Trophoblast cell (in vitro differentiated cells and primary cell): ENCODE results near the gene VASN.

ENCODE experiments used
- DNase-seq, 2 donors: peaks; one replicate each; pipeline ENCODE4 v3.0.0-alpha.2; 2016
- H2AFZ ChIP-seq: 2 replicates; pipeline ENCODE4 v1.6.1; 2013; ENCODE audit warnings: low read length, moderate library complexity, mild to moderate bottlenecking; ENCODE audit not compliant: insufficient read depth, poor library complexity
- H2AK5ac ChIP-seq: 2 replicates; pipeline ENCODE4 v1.6.1; 2013; ENCODE audit warnings: mild to moderate bottlenecking, low read length
- H2BK120ac ChIP-seq: 2 replicates; pipeline ENCODE4 v1.6.1; 2013; ENCODE audit warnings: low read length, mild to moderate bottlenecking, moderate library complexity; ENCODE audit not compliant: insufficient read depth, poor library complexity
- H2BK12ac ChIP-seq: 2 replicates; pipeline ENCODE4 v1.6.1; 2013; ENCODE audit warnings: mild to moderate bottlenecking, low read length, moderate library complexity
- H2BK5ac ChIP-seq: 2 replicates; pipeline ENCODE4 v1.6.1; 2013; ENCODE audit warnings: low read length, low read depth, moderate library complexity, mild to moderate bottlenecking; ENCODE audit not compliant: poor library complexity
- H3K14ac ChIP-seq: 2 replicates; pipeline ENCODE4 v1.6.1; 2013; ENCODE audit warnings: mild to moderate bottlenecking, low read length
- H3K18ac ChIP-seq: 2 replicates; pipeline ENCODE4 v1.6.1; 2013; ENCODE audit warnings: mild to moderate bottlenecking, low read length
- H3K23ac ChIP-seq: 2 replicates; pipeline ENCODE4 v1.6.1; 2013; ENCODE audit warnings: low read length
- H3K27ac ChIP-seq: 2 replicates; pipeline ENCODE4 v1.5.1; 2013; ENCODE audit warnings: low read depth, mild to moderate bottlenecking, inconsistent platforms, low read length, moderate library complexity
- H3K27me3 ChIP-seq: 2 replicates; pipeline ENCODE4 v1.6.1; 2013; ENCODE audit warnings: inconsistent platforms, mild to moderate bottlenecking, low read length, moderate library complexity; ENCODE audit not compliant: insufficient read depth
- H3K36me3 ChIP-seq, 2 experiments: 1 replicate in 1 of 2; 2 replicates in 1 of 2; pipeline ENCODE4 v1.6.1; 2013; ENCODE audit warnings: low read length in 2 of 2, mild to moderate bottlenecking in 2 of 2, moderate library complexity in 1 of 2; ENCODE audit not compliant: insufficient read depth in 2 of 2, control insufficient read depth in 1 of 2
- H3K4ac ChIP-seq: 2 replicates; pipeline ENCODE4 v1.6.1; 2013; ENCODE audit warnings: low read depth, mild to moderate bottlenecking, low read length, moderate library complexity
- H3K4me1 ChIP-seq, 2 experiments: 1 replicate in 1 of 2; 2 replicates in 1 of 2; pipeline ENCODE4 v1.6.1; 2013; ENCODE audit warnings: low read length in 2 of 2, mild to moderate bottlenecking in 2 of 2, moderate library complexity in 1 of 2; ENCODE audit not compliant: insufficient read depth in 2 of 2, control insufficient read depth in 1 of 2
- H3K4me2 ChIP-seq: 2 replicates; pipeline ENCODE4 v1.6.1; 2013; ENCODE audit warnings: inconsistent platforms, mild to moderate bottlenecking, low read length, moderate library complexity
- H3K4me3 ChIP-seq: 2 replicates; pipeline ENCODE4 v1.5.1; 2013; ENCODE audit warnings: mild to moderate bottlenecking, low read depth, low read length, inconsistent platforms
- H3K79me1 ChIP-seq: one replicate; pipeline ENCODE4 v1.6.1; 2013; ENCODE audit warnings: low read length
- H3K79me2 ChIP-seq: 2 replicates; pipeline ENCODE4 v1.6.1; 2013; ENCODE audit warnings: low read length, mild to moderate bottlenecking; ENCODE audit not compliant: control insufficient read depth, insufficient read depth, poor library complexity
- H3K9ac ChIP-seq: 2 replicates; pipeline ENCODE4 v1.6.1; 2013; ENCODE audit warnings: mild to moderate bottlenecking, low read length
- H3K9me3 ChIP-seq: 2 replicates; pipeline ENCODE4 v1.6.1; 2013; ENCODE audit warnings: low read depth, mild to moderate bottlenecking, control low read depth, inconsistent platforms, low read length; ENCODE audit not compliant: insufficient read depth
- H4K12ac ChIP-seq: 2 replicates; pipeline ENCODE4 v1.6.1; 2013; ENCODE audit warnings: low read depth, mild to moderate bottlenecking, low read length, moderate library complexity
- H4K8ac ChIP-seq: 2 replicates; pipeline ENCODE4 v1.6.1; 2013; ENCODE audit warnings: low read depth, mild to moderate bottlenecking, low read length, moderate library complexity
- H4K91ac ChIP-seq: one replicate; pipeline ENCODE4 v1.6.1; 2013; ENCODE audit warnings: low read depth, mild to moderate bottlenecking, low read length, moderate library complexity
- WGBS: extraction: QIAGEN DNeasy Blood & Tissue Kit; methylation state at CpG from one replicate; pipeline ENCODE4 v1.1.7; 2013; ENCODE audit warnings: missing lambda C conversion rate; ENCODE audit not compliant: insufficient read length, insufficient coverage; ENCODE audit errors: extremely low coverage; 5-methylcytosine and 5-hydroxymethylcytosine counted together

Gene VASN

DNA sequence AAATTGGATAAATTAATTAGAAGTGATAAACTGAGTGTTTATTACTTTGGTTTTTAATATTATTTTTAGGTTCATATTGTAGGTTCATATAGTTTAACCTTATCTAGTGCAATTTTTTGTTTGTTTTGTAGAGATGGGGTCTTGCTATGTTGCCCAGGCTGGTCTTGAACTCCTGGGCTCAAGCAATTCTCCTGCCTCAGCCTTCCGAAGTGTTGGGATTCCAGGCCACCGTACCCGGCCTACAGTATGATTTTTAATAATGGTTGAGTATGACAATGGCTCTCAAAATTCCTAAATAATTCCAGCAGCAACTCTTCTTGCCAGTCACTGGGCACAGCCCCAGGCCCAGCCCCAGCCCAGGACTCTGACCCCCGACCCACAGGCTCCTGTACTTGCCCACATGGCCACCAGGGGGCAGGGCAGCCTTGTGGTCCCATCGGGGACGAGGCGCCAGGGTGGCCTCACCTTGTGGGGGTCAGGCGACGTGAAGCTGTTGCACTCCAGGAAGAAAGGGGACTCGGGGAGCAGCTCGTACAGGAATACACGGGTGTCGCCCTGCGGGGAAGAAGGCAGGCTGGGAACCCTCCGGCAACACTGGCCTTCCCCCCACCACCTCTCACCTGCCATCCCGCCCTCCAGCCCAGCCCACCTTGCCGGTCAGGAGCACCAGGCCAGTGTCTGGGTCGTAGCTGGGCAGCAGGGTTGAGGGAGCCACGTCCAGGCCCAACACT, 12.7 kb upstream of the VASN start:
- no peak overlapping the region for H3K4ac ChIP-seq
- no peak overlapping the region for H4K8ac ChIP-seq
- no peaks in the 10 kb centered on the region for H3K79me2 ChIP-seq
- H3K27me3 ChIP-seq, result no peaks in the 10 kb centered on the region
- H2AFZ ChIP-seq, result no peak overlapping the region
- H3K9me3 ChIP-seq, result peaks cover 2% of the 10 kb centered on the region
- no peak overlapping the region for H4K91ac ChIP-seq
- H3K4me2 ChIP-seq, result no peak overlapping the region
- no peak overlapping the region for H3K23ac ChIP-seq
- DNase-seq, result peak in 1 of 2 donors; percentile 70
- no peak overlapping the region for H2AK5ac ChIP-seq
- no peak overlapping the region for H2BK5ac ChIP-seq
- H2BK120ac ChIP-seq, result no peak overlapping the region
- H3K14ac ChIP-seq, result no peak overlapping the region
- no peak overlapping the region for H3K9ac ChIP-seq
- WGBS, result no CpG with 5 or more reads among the region's 19 CpGs
- H3K18ac ChIP-seq, result no peak overlapping the region
- no peak overlapping the region for H2BK12ac ChIP-seq
- H3K27ac ChIP-seq, result no peak overlapping the region
- no peak overlapping the region for H4K12ac ChIP-seq
- H3K4me1 ChIP-seq, result peaks cover 2 to 6% of the 10 kb centered on the region in 2 experiments
- no peaks in the 10 kb centered on the region for H3K79me1 ChIP-seq
- peaks cover 5 to 21% of the 10 kb centered on the region in 2 experiments for H3K36me3 ChIP-seq
- no peak overlapping the region for H3K4me3 ChIP-seq

DNA sequence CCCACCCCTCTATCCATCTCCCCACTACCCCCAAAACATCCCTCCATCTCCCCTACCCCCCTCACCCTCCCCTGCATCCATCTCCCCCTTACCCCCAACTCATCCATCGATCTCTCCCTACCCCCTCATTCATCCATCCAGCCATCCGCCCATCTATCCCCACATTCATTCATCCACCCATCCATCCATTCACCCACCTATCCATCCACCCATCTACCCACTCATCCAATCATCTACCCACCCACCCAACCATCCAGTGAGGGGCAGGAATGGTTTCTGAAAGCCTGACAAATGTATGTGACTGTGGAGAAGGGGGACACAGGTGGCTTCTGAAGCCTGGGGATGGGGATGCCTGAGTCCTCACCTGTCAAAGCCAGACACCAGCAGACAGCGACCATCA, 11.7 kb upstream of the VASN start:
- Histone ChIP-seq H3K18ac (no peak overlapping the region), H3K36me3 (peaks cover 10 to 25% of the 10 kb centered on the region in 2 experiments), H2AK5ac (no peak overlapping the region), H2BK5ac (no peak overlapping the region), H3K27me3 (no peaks in the 10 kb centered on the region), H3K4me3 (no peak overlapping the region), H3K4ac (no peak overlapping the region), H3K14ac (no peak overlapping the region), H2AFZ (no peak overlapping the region), H3K79me2 (no peaks in the 10 kb centered on the region), H3K9ac (no peak overlapping the region), H4K91ac (no peak overlapping the region), H3K27ac (no peak overlapping the region), H3K4me2 (no peak overlapping the region), H4K12ac (no peak overlapping the region), H2BK120ac (no peak overlapping the region), H3K9me3 (peaks cover 3% of the 10 kb centered on the region), H3K23ac (no peak overlapping the region), H3K4me1 (peaks cover 2 to 6% of the 10 kb centered on the region in 2 experiments), H4K8ac (no peak overlapping the region), H3K79me1 (no peaks in the 10 kb centered on the region), H2BK12ac (no peak overlapping the region)
- WGBS, result 100% methylated on average over 2 of the region's 3 CpGs
- DNase-seq, result no peak

DNA sequence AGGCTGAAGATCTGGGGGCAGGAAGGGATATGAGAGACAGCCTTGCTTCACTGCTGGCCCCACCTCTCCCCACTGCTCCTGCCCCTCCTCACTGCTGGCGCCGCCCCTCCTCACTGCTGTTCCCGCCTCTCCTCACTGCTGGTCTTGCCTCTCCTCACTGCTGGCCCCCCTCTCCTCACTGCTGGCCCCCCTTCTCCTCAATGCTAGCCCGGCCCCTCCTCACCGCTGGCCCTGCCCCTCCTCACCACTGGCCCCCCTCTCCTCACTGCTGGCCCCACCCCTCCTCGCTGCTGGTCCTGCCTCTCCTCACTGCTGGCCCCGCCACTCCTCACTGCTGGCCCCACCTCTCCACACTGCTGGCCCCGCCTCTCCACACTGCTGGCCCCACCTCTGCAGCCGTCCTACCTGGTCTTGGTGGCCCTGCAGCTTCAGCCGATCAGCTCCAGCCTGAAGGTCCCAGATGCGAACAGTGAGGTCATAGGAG, 11.1 kb upstream of the VASN start:
- Histone ChIP-seq H2AFZ (no peak overlapping the region), H2AK5ac (no peak overlapping the region), H4K91ac (peak overlapping the region; percentile 28), H2BK5ac (no peak overlapping the region), H2BK12ac (no peak overlapping the region), H3K14ac (no peak overlapping the region), H3K36me3 (peaks cover 7 to 26% of the 10 kb centered on the region in 2 experiments), H3K18ac (no peak overlapping the region), H3K4ac (no peak overlapping the region), H3K79me2 (no peaks in the 10 kb centered on the region), H4K8ac (no peak overlapping the region), H3K23ac (no peak overlapping the region), H3K27ac (no peak overlapping the region), H4K12ac (no peak overlapping the region), H3K79me1 (no peaks in the 10 kb centered on the region), H3K9ac (no peak overlapping the region), H3K9me3 (peaks cover 4% of the 10 kb centered on the region), H2BK120ac (no peak overlapping the region), H3K4me3 (no peak overlapping the region), H3K27me3 (no peaks in the 10 kb centered on the region), H3K4me2 (no peak overlapping the region), H3K4me1 (peaks cover 2 to 6% of the 10 kb centered on the region in 2 experiments)
- WGBS, result no CpG with 5 or more reads among the region's 11 CpGs
- peak in 1 of 2 donors; percentile 52 for DNase-seq

DNA sequence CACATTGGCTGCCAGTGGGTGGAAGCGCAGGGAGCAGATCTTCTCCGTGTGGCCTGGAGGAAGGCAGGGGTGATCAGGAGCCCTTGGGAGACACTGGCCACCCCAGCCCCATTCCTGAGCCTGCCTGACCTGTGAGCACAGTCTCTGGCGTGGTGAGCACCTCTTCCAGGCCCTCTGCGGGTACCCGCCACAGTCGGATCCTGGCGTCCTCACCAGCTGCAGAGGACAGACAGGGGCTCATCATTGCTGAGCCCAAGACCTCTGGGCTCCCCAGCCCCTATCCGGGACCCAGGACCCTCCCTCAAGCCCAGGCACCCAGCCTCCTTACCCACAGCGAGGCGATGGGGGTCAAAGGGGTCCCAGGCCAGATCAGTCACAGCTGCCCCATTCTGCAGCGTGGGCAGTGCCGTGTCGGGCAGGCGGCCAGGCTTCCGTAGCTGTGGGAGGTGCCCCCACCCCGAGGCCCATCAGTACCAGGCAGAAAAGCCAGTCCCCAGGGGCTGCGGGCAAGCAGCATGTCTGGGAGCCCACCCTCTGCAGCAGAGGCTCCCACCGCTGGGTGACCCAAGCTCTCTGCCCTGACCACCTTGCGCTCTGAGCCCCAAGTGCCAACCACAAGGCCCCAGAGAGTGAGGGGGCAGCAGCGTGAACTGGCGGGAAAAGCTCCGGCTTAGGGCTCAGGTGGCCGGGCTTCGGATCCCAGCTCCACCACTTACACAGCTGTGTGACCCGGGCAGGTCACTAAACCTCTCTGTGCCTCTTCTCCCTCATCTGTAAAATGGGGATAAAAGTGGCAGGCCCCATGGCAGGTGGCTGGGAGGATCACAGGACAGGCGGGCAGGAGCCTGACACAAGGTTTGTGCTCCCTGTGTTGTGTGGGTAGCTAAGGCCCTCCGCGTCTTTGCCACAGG, 10.4 kb upstream of the VASN start:
- Histone ChIP-seq H4K12ac (no peak overlapping the region), H3K27me3 (no peaks in the 10 kb centered on the region), H2AFZ (no peak overlapping the region), H4K91ac (peak overlapping the region; percentile 28), H4K8ac (no peak overlapping the region), H3K36me3 (peaks cover 7 to 26% of the 10 kb centered on the region in 2 experiments), H3K4me1 (peaks cover 2 to 6% of the 10 kb centered on the region in 2 experiments), H3K23ac (no peak overlapping the region), H3K18ac (no peak overlapping the region), H2BK120ac (no peak overlapping the region), H3K79me1 (no peaks in the 10 kb centered on the region), H3K4me3 (no peak overlapping the region), H2AK5ac (no peak overlapping the region), H3K4ac (no peak overlapping the region), H3K14ac (no peak overlapping the region), H3K27ac (no peak overlapping the region), H3K9me3 (peaks cover 6% of the 10 kb centered on the region), H3K4me2 (no peak overlapping the region), H3K9ac (no peak overlapping the region), H3K79me2 (no peaks in the 10 kb centered on the region), H2BK12ac (no peak overlapping the region), H2BK5ac (no peak overlapping the region)
- no peak for DNase-seq
- WGBS, result no CpG with 5 or more reads among the region's 28 CpGs
